GM10248 (cell line): ENCODE measurements around the gene IRX1.

ENCODE experiments used
- CTCF ChIA-PET: fragments of 300-600 bp; sonication (Branson Sonifier 250); formaldehyde crosslinking; extraction: SDS; loops from one replicate; lab custom pipeline; 2021; ENCODE audit warnings: antibody characterized with exemption; lab: Yijun Ruan, JAX
- POLR2A ChIA-PET: fragments of 350-650 bp; sonication (Branson Sonifier 250); formaldehyde crosslinking; extraction: SDS; loops from one replicate; lab custom pipeline; 2020; ENCODE audit warnings: antibody characterized with exemption; lab: Yijun Ruan, JAX
- DNase-seq: peaks from one replicate; pipeline ENCODE4 v3.0.0; 2012; ENCODE audit errors: extremely low spot score
- CTCF ChIP-seq: IDR thresholded peaks from 2 replicates; pipeline ENCODE4 v1.5.1; 2012; ENCODE audit warnings: mild to moderate bottlenecking, low read depth; ENCODE audit errors: extremely low read depth, missing control alignments, control extremely low read depth

The IRX1 gene

GRCh38 chr5:3590161-3590966, 5.3 kb upstream of the IRX1 start:
- CTCF ChIA-PET = no interaction called here
- POLR2A ChIA-PET = no interaction called here
- DNase-seq = no peak
- TF ChIP-seq CTCF = no peak

- DNase-seq = no peak
- ChIA-PET CTCF (no interaction called here), POLR2A (no interaction called here)
- TF ChIP-seq CTCF = no peak
Observed at GRCh38 chr5:3590967-3591900, 4.4 kb upstream of the IRX1 start.

GRCh38 chr5:3592298-3592697, 3.3 kb upstream of the IRX1 start:
- POLR2A ChIA-PET = no interaction called here
- TF ChIP-seq CTCF = no peak
- CTCF ChIA-PET = no interaction called here
- no peak for DNase-seq

GRCh38 chr5:3593771-3594509, 1.7 kb upstream of the IRX1 start:
- ChIA-PET CTCF (no interaction called here), POLR2A (no interaction called here)
- TF ChIP-seq CTCF = no peak
- no peak for DNase-seq

GRCh38 chr5:3594510-3595005, 1.1 kb upstream of the IRX1 start:
- ChIA-PET POLR2A (no interaction called here), CTCF (no interaction called here)
- no peak for DNase-seq

More at GRCh38 chr5:3594510-3595005, 1.1 kb upstream of the IRX1 start:
- no peak for TF ChIP-seq CTCF
